ENCODE measurements around the gene ERCC8. TPM values are rescaled to one million over a fixed set of nuclear protein-coding genes. Genes with fewer than 3 reads are reported as not detected.

The ERCC8 gene
- total RNA-seq, 1 experiment from 2014 or later: 15.1 TPM

DNA sequence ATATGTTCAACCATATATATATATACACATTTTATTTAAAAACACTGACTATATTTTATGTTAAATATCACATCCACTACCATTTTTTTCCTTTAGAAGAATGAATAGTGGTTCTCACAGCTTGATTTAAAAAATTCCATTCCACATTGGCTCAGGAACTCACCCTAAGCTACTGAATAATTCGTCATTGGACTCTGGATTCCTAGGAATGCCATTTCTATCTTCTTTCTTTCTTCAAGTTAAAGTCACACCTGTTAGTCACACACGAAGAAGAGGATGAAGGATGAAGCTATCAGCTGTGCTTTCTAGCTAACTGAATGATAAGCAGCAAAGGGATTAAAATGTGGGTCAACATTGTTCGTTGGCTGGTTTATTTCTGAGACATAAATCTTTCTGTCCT is 108.7 kb downstream of the ERCC8 start (continued):
- TF ChIP-seq EZH2phosphoT487 (IDR thresholded peaks at IDR 0.05; ENCODE audit: borderline replicate concordance) (no peak), POLR2AphosphoS5 (IDR thresholded peaks at IDR 0.05; ENCODE audit: low read depth, low read length) (no peak)
- TF ChIP-seq, protein P1, sequence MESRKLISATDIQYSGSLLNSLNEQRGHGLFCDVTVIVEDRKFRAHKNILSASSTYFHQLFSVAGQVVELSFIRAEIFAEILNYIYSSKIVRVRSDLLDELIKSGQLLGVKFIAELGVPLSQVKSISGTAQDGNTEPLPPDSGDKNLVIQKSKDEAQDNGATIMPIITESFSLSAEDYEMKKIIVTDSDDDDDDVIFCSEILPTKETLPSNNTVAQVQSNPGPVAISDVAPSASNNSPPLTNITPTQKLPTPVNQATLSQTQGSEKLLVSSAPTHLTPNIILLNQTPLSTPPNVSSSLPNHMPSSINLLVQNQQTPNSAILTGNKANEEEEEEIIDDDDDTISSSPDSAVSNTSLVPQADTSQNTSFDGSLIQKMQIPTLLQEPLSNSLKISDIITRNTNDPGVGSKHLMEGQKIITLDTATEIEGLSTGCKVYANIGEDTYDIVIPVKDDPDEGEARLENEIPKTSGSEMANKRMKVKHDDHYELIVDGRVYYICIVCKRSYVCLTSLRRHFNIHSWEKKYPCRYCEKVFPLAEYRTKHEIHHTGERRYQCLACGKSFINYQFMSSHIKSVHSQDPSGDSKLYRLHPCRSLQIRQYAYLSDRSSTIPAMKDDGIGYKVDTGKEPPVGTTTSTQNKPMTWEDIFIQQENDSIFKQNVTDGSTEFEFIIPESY (IDR thresholded peaks at IDR 0.05; ENCODE audit: extremely low read depth, insufficient replicate concordance, low read length): no peak

DNA sequence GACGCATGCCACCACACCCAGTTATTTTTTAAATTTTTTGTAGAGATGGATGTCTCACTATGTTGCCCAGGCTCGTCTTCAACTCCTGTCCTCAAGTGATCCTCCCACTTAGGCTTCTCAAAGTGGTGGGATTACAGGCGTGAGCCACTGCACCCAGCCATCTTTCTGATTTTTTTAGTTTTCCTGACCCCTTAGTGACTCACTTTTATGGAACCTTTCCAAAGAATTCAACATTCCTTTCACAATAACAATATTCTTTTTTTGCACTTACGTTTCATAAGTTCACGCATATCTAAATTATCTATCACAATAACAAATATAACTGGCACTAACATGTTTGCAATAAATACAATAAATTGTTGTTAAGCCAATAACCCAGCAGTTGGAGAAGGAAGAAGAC is 109.3 kb downstream of the ERCC8 start:
- Histone ChIP-seq H4K20me1 (ENCODE audit: insufficient read depth) (no peaks in the 10 kb centered on the region), H3K4me1 (ENCODE audit: control insufficient read depth in 1 of 2, insufficient read depth in 2 of 2, low read length in 2 of 2) (peaks cover 0 to 8% of the 10 kb centered on the region in 2 experiments; a peak in 2 of 4 replicates), H3K9ac (ENCODE audit: low read length) (no peak overlapping the region), H3K9me3 (ENCODE audit: control insufficient read depth in 1 of 2, insufficient read depth in 1 of 2, low read depth in 1 of 2, low read length in 2 of 2) (no peaks in the 10 kb centered on the region), H3K79me2 (ENCODE audit: insufficient read depth, low read length) (peaks cover 21% of the 10 kb centered on the region), H3K27ac (ENCODE audit: low read depth, low read length) (no peak overlapping the region), H3K4me3 (replicated peaks in 1 of 2; ENCODE audit: low read depth in 1 of 2, low read length in 2 of 2) (no peak overlapping the region), H3K4me2 (ENCODE audit: low read length) (0 out of 2 replicates have a peak overlapping the region, but pooled peaks have one; percentile 1), H3K27me3 (ENCODE audit: insufficient read depth, low read length) (no peaks in the 10 kb centered on the region), H3K36me3 (ENCODE audit: control insufficient read depth in 1 of 2, insufficient read depth in 2 of 2, low read length in 2 of 2) (no peaks in the 10 kb centered on the region), H2AFZ (ENCODE audit: low read depth, low read length, poor library complexity, severe bottlenecking) (no peak overlapping the region), H3K9me2 (ENCODE audit: insufficient read depth) (no peaks in the 10 kb centered on the region)
- ATAC-seq: no peak
- intact Hi-C loops (cut with micrococcal nuclease): no loop called here
- TF ChIP-seq, protein P2, sequence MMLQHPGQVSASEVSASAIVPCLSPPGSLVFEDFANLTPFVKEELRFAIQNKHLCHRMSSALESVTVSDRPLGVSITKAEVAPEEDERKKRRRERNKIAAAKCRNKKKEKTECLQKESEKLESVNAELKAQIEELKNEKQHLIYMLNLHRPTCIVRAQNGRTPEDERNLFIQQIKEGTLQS (IDR thresholded peaks at IDR 0.05): no peak
- TF ChIP-seq SIN3A (IDR thresholded peaks at IDR 0.05; ENCODE audit: low read depth) (no peak), EZH2 (IDR thresholded peaks at IDR 0.05) (no peak), POLR2A (IDR thresholded peaks at IDR 0.05; ENCODE audit: borderline replicate concordance, extremely low read depth, insufficient read depth, insufficient read length) (no peak), CBX3 (IDR thresholded peaks at IDR 0.05; ENCODE audit: low read depth) (no peak), ZFX (IDR thresholded peaks at IDR 0.05) (no peak), SP1 (IDR thresholded peaks at IDR 0.05; ENCODE audit: low read depth) (no peak), EGR1 (IDR thresholded peaks at IDR 0.05; ENCODE audit: low read depth) (no peak), EZH2phosphoT487 (IDR thresholded peaks at IDR 0.05; ENCODE audit: borderline replicate concordance) (no peak), RAD21 (IDR thresholded peaks at IDR 0.05; ENCODE audit: low read depth) (no peak)
- TF ChIP-seq, protein P1 (IDR thresholded peaks at IDR 0.05; ENCODE audit: extremely low read depth, insufficient replicate concordance, low read length): no peak
- TF ChIP-seq, protein P3, sequence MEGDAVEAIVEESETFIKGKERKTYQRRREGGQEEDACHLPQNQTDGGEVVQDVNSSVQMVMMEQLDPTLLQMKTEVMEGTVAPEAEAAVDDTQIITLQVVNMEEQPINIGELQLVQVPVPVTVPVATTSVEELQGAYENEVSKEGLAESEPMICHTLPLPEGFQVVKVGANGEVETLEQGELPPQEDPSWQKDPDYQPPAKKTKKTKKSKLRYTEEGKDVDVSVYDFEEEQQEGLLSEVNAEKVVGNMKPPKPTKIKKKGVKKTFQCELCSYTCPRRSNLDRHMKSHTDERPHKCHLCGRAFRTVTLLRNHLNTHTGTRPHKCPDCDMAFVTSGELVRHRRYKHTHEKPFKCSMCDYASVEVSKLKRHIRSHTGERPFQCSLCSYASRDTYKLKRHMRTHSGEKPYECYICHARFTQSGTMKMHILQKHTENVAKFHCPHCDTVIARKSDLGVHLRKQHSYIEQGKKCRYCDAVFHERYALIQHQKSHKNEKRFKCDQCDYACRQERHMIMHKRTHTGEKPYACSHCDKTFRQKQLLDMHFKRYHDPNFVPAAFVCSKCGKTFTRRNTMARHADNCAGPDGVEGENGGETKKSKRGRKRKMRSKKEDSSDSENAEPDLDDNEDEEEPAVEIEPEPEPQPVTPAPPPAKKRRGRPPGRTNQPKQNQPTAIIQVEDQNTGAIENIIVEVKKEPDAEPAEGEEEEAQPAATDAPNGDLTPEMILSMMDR (IDR thresholded peaks at IDR 0.05 in 2 of 3, conservative IDR thresholded peaks at IDR 0.05 in 1 of 3; ENCODE audit: borderline replicate concordance in 1 of 3, insufficient read depth in 1 of 3, low read depth in 2 of 3, low read length in 2 of 3): no peak
- CTCF ChIA-PET: no interaction called here
- POLR2A ChIA-PET: interaction anchor here (2.9 kb wide), 1 partner anchor 9 kb away, joined by 12 read pairs; the partner anchor contains the start of gene ELOVL7
- no TSS peak for BruUV-seq (replicated peaks)
- RAD21 ChIA-PET (ENCODE audit: low non-redundant PET in 1 of 2, low total read pairs in 2 of 2, uncharacterized antibody in 2 of 2, unreplicated experiment in 2 of 2): no interaction called here
- DNase-seq (ENCODE audit: low read depth, low spot score): no peak
